Natural killer cell (primary cell): ENCODE data around the gene UTY. TPM values are rescaled to one million over a fixed set of nuclear protein-coding genes. Genes with fewer than 3 reads are reported as not detected.

Source experiments
- ATAC-seq, 3 donors: fragments of 150-1000 bp in 2 of 3; fragments of 200-7000 bp in 1 of 3; cut with Tn5 transposase; 1 replicate in 1 of 3; 2 replicates in 2 of 3; pipeline ENCODE4 v1.10.0; 2021; ENCODE audit warnings: mild to moderate bottlenecking in 2 of 3, moderate library complexity in 2 of 3
- DNase-seq, 2 donors: peaks; one replicate each; pipeline versions ENCODE4 v3.0.0 to v3.0.0-alpha.2; 2013 to 2021; ENCODE audit warnings: mixed read lengths in 1 of 2
- H3K27ac ChIP-seq: one replicate; pipeline ENCODE4 v1.5.1; 2013; ENCODE audit warnings: mild to moderate bottlenecking, low read length
- H3K27me3 ChIP-seq: one replicate; pipeline ENCODE4 v1.6.1; 2013; ENCODE audit warnings: low read length; ENCODE audit not compliant: control insufficient read depth, insufficient read depth
- H3K36me3 ChIP-seq: one replicate; pipeline ENCODE4 v1.6.1; 2013; ENCODE audit warnings: low read length; ENCODE audit not compliant: control insufficient read depth, insufficient read depth
- H3K4me1 ChIP-seq: one replicate; pipeline ENCODE4 v1.6.1; 2013; ENCODE audit warnings: low read length; ENCODE audit not compliant: control insufficient read depth, insufficient read depth
- H3K4me3 ChIP-seq: one replicate; pipeline ENCODE4 v1.5.1; 2013; ENCODE audit warnings: low read length
- H3K9me3 ChIP-seq: one replicate; pipeline ENCODE4 v1.6.1; 2013; ENCODE audit warnings: low read length; ENCODE audit not compliant: control insufficient read depth, insufficient read depth
- H3K27ac Mint-ChIP-seq, 2 donors: one replicate each; pipeline ENCODE4 v1.8.0; 2022; ENCODE audit warnings: mild to moderate bottlenecking in 2 of 2, mixed read lengths in 2 of 2, moderate library complexity in 1 of 2
- H3K27me3 Mint-ChIP-seq, 2 donors: one replicate each; pipeline ENCODE4 v1.8.0; 2022; ENCODE audit warnings: low read depth in 2 of 2, mixed read lengths in 2 of 2
- H3K36me3 Mint-ChIP-seq: one replicate; pipeline ENCODE4 v1.8.0; 2022; ENCODE audit warnings: mixed read lengths
- H3K4me1 Mint-ChIP-seq, 2 donors: one replicate each; pipeline ENCODE4 v1.8.0; 2022; ENCODE audit warnings: mixed read lengths in 2 of 2
- H3K4me3 Mint-ChIP-seq: one replicate; pipeline ENCODE4 v1.8.0; 2022; ENCODE audit warnings: mild to moderate bottlenecking, moderate library complexity, mixed read lengths
- H3K9me3 Mint-ChIP-seq, 2 donors: one replicate each; pipeline ENCODE4 v1.8.0; 2022; ENCODE audit warnings: mixed read lengths in 2 of 2
- WGBS: methylation state at CpG from one replicate; pipeline ENCODE4 v1.1.7; 2013; ENCODE audit warnings: missing lambda C conversion rate; ENCODE audit not compliant: insufficient coverage; 5-methylcytosine and 5-hydroxymethylcytosine counted together
- intact Hi-C: fragments of 100-400 bp; cut with micrococcal nuclease; formaldehyde crosslinking; loops from one replicate; pipeline ENCODE4 v1.14.2; 2022
- total RNA-seq, 4 donors: library from RNA; stranded (reverse); fragments of 120-200 nt in 1 of 4; gene quantifications; one replicate each; pipeline versions ENCODE4 v1.2.3 to v1.2.4, GENCODE V29; 2013 to 2022
- TF ChIP-seq, protein P1 (sequence below): fragments of 200-600 bp; IDR thresholded peaks from one replicate; pipeline ENCODE4 v1.8.0; 2022; ENCODE audit warnings: antibody characterized with exemption

The UTY gene
- total RNA-seq, 3 donors from 2014 or later (not counting 1 experiment from before 2014, with no cell fraction given): 91.0 to 114 TPM; not detected in 1

- H3K4me1 Mint-ChIP-seq: peaks cover 0 to 29% of the 10 kb centered on the region in 2 donors
- H3K27ac Mint-ChIP-seq: peak overlapping the region in 1 of 2 donors; percentile 90
- WGBS: 0% methylated on average over 10 of the region's 15 CpGs
- no peaks in the 10 kb centered on the region for H3K36me3 Mint-ChIP-seq
- TF ChIP-seq, protein P1, sequence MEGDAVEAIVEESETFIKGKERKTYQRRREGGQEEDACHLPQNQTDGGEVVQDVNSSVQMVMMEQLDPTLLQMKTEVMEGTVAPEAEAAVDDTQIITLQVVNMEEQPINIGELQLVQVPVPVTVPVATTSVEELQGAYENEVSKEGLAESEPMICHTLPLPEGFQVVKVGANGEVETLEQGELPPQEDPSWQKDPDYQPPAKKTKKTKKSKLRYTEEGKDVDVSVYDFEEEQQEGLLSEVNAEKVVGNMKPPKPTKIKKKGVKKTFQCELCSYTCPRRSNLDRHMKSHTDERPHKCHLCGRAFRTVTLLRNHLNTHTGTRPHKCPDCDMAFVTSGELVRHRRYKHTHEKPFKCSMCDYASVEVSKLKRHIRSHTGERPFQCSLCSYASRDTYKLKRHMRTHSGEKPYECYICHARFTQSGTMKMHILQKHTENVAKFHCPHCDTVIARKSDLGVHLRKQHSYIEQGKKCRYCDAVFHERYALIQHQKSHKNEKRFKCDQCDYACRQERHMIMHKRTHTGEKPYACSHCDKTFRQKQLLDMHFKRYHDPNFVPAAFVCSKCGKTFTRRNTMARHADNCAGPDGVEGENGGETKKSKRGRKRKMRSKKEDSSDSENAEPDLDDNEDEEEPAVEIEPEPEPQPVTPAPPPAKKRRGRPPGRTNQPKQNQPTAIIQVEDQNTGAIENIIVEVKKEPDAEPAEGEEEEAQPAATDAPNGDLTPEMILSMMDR: no peak
- Histone ChIP-seq H3K9me3 (no peaks in the 10 kb centered on the region), H3K4me3 (peak overlapping the region; percentile 83), H3K27me3 (no peaks in the 10 kb centered on the region), H3K4me1 (peaks cover 20% of the 10 kb centered on the region), H3K36me3 (peaks cover 3% of the 10 kb centered on the region), H3K27ac (peak overlapping the region; percentile 97)
- no peaks in the 10 kb centered on the region for H3K9me3 Mint-ChIP-seq
- H3K4me3 Mint-ChIP-seq: no peak overlapping the region
- intact Hi-C loops: loop anchor here (2.0 kb wide), 2 partner anchors 41 to 573 kb away; partner anchors contain the start of gene DDX3Y
- DNase-seq (peak; percentile 17 to 82), ATAC-seq (peak in 2 of 3 donors; percentile 45 to 61)
- no peaks in the 10 kb centered on the region for H3K27me3 Mint-ChIP-seq
Measured at GRCh38 chrY:13478126-13478785, 1.6 kb downstream of the UTY start.

GRCh38 chrY:13474997-13475396 lies 4.8 kb downstream of the UTY start:
- intact Hi-C loops: no loop called here
- H3K27ac ChIP-seq: no peak overlapping the region
- TF ChIP-seq, protein P1: no peak
- peaks cover 16% of the 10 kb centered on the region for H3K4me1 ChIP-seq
- H3K27ac Mint-ChIP-seq: peak overlapping the region in 1 of 2 donors; percentile 74
- ATAC-seq: peak in 2 of 3 donors; percentile 36 to 42
- no peaks in the 10 kb centered on the region for H3K27me3 Mint-ChIP-seq
- peaks cover 10% of the 10 kb centered on the region for H3K36me3 ChIP-seq
- no peaks in the 10 kb centered on the region for H3K9me3 ChIP-seq
- 48% methylated on average over 2 of the region's 2 CpGs for WGBS
- no peaks in the 10 kb centered on the region for H3K36me3 Mint-ChIP-seq
- peak in 1 of 2 donors; percentile 22 for DNase-seq
- no peaks in the 10 kb centered on the region for H3K27me3 ChIP-seq
- no peaks in the 10 kb centered on the region for H3K9me3 Mint-ChIP-seq
- no peak overlapping the region for H3K4me3 Mint-ChIP-seq
- H3K4me3 ChIP-seq: no peak overlapping the region
- peaks cover 0 to 48% of the 10 kb centered on the region in 2 donors for H3K4me1 Mint-ChIP-seq

- Mint-ChIP-seq H3K27ac (no peak overlapping the region), H3K4me3 (no peak overlapping the region), H3K9me3 (no peaks in the 10 kb centered on the region), H3K27me3 (no peaks in the 10 kb centered on the region), H3K36me3 (no peaks in the 10 kb centered on the region), H3K4me1 (peaks cover 0 to 33% of the 10 kb centered on the region in 2 donors)
- TF ChIP-seq, protein P1: no peak
- H3K4me1 ChIP-seq: peaks cover 5% of the 10 kb centered on the region
- WGBS: 59% methylated on average over 2 of the region's 3 CpGs
- no peak overlapping the region for H3K27ac ChIP-seq
- DNase-seq (no peak), ATAC-seq (no peak)
- H3K9me3 ChIP-seq: no peaks in the 10 kb centered on the region
- intact Hi-C loops: no loop called here
- H3K36me3 ChIP-seq: peaks cover 3% of the 10 kb centered on the region
- H3K27me3 ChIP-seq: no peaks in the 10 kb centered on the region
- H3K4me3 ChIP-seq: no peak overlapping the region
Measured at GRCh38 chrY:13451572-13451971, 28.3 kb downstream of the UTY start.
